GM19193 (cell line): ENCODE measurements around the gene SLC6A17.

Experiments
- POLR2A ChIP-seq: IDR thresholded peaks from 4 replicates; pipeline ENCODE4 v1.6.1; 2011; ENCODE audit not compliant: insufficient read depth, insufficient read length; ENCODE audit errors: extremely low read depth

Gene SLC6A17

DNA sequence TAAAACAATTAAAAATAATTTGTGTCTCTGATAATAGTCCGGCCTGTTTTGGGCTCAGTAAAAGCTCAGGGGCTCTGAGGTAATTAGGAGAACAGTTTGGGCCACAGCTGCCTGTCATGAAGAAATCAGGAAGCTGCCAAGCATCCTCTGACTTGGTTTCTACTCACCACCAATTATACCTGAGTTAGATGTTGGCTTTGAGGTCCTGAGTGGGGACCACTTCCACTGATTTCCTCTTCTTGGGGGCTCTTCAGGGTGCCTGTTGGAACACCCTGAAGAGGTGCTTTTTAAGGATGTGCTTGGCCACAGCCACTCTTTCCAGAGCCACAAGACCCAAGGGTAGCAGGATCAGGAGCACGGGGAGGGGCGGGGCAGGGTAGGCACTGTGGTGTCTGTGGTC is 10.9 kb downstream of the SLC6A17 start:
- no peak for TF ChIP-seq POLR2A

DNA sequence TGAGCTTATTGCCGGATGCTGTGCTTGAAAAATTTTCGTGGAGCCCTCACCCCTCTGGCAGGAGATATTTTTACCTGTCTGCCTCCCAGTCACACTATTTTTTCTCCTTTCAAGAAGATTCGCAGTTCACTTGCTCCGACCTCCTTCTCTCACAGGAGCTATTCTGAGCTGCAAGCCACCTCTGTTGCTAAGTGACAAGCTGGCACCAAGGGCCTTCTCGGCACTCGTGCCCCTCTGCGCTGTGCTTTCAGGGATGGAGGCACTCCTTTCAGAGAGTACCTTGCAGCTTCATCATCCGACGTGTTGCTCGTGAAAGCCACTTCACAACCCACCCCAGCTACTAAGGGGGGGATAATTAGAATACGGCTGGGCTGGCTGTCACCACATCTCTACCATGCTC is 11.6 kb downstream of the SLC6A17 start:
- TF ChIP-seq POLR2A = no peak

DNA sequence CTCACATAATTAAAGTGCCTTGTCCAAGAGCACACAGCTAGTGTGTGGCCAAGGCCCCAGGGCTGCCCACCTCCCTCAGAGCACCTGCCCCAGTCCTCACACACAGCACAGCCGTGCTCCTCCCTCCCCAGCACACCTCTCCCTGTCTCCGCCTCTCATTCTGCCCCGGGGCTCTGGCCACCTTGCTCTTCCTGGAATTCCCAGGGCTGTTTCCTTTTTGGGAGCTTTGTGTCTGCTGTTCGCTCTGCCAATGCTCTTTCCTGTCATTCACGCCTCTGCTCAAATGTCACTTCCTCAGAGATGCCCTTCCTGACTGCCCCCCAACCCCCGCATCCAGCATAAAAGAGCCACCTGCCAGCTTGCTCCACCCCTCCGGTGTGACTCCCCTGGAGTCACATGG is 13.3 kb downstream of the SLC6A17 start:
- TF ChIP-seq POLR2A = no peak

DNA sequence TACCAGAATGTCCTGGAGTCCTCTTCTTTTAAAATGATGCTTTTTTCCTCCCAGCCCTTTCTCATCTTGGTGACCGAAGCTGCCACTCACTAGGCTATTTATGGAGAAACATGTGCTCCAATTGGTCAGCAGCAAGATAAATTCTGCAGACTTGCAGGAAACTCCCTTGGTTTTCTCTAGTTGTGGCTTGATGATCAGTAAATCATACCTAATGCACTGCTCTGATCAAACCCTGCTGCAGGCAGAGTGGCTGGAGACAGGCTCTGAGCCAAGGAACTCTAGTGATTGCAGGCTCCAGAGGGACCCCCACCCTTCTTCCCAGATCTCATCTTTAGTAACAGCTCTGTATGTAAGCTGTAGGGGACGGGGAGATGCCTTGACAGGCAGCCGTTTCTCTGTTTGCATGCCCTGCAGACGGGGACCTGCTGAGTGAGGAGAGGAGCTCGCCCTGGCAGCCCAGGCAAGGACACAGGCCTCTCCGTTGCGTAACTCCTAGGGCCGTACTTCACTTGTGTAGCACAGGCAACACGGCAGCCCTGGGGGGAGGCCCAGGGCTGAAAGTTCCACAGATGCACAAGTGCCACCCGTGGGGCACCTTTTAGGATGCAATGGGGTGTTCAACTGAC is 14.5 kb downstream of the SLC6A17 start:
- no peak for TF ChIP-seq POLR2A

DNA sequence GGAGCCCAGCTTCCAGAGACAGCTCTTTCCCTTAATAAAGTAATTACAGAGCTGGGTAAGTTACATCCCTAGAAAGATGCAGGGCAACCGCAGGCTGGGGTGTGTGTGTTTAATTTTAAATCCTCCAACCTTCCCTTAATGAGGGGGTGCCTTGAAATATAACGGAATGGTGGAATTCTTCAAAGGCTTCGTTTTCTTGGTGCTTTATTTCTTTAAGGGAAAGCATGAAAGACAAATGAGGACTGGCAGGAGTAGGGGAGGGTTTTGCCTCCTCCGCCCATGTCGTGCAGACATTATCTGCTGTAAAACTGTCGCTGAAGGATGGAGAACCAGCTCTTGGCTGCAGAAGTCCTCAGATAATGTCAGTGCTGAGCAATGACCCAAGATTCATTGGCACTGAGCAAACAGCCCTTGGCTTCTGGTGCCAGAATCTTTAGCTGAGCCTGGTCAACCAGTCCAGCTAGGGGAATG is 15.5 kb downstream of the SLC6A17 start:
- TF ChIP-seq POLR2A = no peak

DNA sequence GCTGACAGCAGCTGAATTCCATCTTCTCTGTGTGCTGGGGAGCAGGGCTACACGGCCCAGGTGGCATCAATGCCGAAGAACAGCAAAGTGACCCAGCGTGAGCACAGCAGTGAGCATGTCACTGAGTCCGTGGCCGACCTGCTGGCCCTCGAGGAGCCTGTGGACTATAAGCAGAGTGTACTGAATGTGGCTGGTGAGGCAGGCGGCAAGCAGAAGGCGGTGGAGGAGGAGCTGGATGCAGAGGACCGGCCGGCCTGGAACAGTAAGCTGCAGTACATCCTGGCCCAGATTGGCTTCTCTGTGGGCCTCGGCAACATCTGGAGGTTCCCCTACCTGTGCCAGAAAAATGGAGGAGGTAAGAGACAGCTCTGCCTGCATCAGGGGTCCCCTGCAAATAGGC is 16.6 kb downstream of the SLC6A17 start:
- TF ChIP-seq POLR2A = no peak

DNA sequence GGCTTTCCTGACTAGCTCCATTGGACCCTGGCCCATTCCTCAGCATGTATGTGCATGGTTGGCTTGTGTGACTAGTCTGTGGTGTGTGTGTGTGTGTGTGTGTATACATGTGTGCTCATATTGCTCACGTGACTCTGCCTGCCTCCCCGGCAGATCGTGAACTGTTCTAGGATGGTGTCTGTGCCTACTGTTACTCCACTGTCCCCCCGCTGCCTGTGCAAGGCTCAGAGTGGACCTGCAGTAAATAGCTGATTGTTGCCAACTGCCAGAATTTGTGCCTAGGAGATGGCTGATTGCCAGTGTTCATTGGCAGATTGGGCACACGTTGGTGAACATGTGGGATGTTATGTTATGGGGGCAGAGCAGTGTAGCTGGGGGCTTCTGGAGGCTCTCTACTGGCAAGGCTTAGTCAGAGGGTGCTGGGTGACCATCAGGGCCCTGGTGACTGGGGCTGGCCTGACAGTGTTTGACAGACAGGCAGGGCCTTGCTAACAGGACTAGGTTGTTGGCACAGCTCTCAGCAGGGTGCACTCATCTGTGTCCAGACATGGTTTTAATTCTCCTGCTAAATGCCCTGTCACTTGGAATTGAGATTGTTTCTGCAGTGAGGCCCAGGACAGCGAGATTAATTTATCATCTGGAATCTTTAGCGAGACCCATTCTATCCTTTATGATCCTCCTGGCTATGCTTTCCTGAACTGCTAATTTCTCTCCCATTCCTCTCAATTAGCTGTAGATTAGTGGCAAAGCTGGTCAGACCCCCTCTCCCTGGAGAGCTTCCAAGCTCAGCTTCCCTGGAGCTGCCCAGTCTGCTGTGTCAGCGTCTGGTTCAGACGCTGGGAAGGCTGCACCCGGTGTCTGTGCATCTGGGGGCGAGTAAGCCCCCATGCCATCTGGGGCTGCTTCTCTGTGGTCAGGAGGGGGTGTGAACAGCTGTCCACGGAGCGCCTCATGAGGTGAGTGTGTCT is 20.8 kb downstream of the SLC6A17 start:
- TF ChIP-seq POLR2A = no peak

DNA sequence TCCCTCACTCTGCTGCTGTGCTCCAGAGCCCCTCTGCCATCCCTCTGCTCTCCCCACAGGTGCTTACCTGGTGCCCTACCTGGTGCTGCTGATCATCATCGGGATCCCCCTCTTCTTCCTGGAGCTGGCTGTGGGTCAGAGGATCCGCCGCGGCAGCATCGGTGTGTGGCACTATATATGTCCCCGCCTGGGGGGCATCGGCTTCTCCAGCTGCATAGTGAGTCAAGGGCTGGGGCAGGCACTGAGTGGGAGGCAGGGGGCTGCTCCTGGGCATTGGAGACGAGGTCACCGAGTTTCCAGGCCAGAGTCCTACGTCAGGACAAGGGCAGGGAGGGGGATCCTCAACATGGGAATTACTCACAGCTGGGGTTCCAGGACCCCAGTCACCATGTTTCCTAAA is 21.7 kb downstream of the SLC6A17 start:
- no peak for TF ChIP-seq POLR2A

DNA sequence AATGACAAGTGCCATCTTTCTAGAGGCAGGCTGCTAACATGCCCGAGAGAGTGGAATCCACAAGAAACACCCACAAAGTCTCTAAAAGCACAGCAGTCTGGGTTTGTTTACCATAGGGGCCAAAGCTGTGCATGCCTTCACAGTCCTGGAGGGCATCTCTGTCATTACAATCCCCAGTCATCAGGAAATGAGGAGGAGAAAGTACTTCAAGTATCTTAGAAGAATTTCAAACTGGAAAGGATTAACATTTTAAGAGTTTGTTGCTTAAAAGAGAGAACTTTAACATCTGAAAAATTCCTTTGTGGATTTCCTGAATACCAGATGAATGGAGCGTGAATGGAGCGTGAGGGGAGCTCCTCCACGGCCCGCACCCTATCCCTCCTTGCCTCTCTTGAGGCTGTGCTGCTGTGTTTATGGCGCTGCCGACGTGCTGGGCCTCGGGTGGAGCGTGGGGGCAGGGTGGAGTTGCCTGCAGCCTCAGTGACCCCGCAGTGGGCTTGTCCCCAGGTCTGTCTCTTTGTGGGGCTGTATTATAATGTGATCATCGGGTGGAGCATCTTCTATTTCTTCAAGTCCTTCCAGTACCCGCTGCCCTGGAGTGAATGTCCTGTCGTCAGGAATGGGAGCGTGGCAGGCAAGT is 23.3 kb downstream of the SLC6A17 start:
- no peak for TF ChIP-seq POLR2A

DNA sequence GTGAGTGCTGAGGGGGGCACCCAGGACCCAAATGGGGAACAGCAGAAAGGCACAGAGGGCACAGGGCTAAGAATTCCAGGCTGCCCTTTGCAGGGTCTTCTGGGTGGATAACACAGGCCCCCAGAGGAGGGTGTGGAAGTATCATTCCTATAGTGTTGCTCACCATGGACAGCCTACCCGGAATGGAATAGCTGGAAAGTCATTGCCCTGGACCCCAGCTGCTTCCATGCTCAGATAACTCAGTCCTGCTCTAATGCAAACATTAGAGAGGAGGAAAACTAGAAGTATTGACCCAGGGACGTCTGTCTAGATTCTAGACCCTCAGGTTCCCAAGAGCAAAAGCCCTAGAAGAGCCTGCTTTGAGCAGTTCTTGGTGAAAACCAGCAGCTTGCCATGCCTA is 24.7 kb downstream of the SLC6A17 start:
- TF ChIP-seq POLR2A = no peak

DNA sequence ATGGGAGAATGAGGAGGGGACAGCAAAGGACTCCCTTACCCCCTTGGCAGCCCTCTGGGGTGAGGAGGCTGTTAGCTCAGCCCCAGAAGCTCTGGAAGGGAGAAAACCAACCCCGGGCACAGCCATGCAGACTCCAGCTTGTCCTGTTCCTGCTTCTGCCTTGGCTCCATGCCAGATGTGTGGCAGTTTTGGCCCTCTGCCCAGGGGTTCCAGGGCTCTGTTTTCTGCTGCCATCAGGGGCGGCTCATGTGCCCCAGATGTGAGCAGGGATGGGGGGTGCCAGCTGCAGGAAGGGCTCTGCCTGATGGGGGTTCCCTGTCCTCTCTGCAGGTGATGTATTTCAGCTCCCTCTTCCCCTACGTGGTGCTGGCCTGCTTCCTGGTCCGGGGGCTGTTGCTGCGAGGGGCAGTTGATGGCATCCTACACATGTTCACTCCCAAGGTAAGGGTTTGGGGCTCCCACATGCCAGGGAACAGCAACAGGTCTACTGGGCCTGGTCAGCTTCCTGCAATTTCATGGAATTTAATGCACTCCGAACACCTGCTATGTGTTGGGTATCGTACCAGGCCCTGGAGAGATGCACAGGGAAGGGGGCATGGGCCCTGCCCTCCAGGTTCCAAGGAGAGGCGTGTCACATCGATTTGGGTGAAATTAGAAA is 26.1 kb downstream of the SLC6A17 start:
- no peak for TF ChIP-seq POLR2A

DNA sequence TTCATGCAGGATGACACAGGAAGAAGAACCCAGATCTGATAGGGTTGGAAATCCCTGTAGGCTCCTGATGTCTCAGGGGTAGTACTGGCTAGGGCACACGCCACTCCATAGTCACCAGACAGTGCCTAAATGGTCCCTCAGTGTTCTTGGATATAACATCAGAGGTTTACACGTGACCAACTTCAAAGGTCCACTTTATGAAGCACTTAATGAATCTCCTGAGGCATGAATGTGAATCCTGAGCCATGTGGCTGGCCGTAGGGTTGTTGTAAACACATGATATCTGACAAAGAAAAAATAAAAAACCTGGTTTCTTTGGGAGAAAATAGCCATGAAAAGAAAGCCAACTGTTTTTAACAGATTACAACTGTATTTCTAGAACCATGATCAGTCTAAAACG is 27.5 kb downstream of the SLC6A17 start:
- TF ChIP-seq POLR2A = no peak

DNA sequence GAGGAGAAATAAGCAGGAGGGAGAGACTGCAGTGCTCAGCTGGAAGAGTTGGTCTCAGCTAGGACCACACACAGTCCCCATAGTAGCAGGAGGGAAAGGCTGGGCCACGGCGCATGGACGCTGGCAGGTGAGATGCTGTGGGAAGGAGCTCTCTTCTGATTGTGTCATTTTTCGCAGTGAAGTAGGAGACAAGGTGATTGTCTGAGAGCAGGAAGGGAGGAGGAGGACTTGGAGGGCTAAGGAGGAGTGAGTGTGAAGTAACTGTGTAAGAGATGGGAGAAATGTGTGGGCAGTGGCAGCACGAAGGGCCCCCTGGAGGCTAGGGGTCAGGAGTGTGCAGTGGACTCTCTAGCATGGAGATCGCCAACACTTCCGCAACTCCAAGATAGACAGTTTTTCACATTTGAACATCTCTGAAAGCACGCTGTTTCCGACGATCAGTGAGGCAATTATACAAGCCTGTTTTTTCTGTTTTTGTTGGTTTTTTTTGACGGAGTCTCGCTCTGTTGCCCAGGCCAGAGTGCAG is 33.4 kb downstream of the SLC6A17 start:
- TF ChIP-seq POLR2A = no peak

DNA sequence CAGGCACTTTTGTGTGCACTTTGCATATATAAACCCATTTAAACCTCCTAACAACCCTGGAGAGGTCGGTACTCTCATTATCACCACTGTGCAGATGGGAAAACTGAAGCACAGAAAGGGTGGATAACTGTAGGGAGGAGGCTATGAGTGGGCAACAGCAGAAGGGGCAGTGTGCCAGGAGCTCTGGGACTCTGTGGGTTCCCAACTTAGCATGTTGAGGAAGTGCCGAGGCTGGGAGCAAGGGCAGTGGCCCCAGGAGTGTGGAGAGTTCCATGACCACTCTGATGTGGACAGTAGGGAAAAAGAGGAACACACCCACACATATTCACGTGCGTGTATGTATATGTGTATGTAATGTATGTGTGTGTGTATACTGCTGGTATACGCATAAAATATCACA is 34.2 kb downstream of the SLC6A17 start:
- no peak for TF ChIP-seq POLR2A

DNA sequence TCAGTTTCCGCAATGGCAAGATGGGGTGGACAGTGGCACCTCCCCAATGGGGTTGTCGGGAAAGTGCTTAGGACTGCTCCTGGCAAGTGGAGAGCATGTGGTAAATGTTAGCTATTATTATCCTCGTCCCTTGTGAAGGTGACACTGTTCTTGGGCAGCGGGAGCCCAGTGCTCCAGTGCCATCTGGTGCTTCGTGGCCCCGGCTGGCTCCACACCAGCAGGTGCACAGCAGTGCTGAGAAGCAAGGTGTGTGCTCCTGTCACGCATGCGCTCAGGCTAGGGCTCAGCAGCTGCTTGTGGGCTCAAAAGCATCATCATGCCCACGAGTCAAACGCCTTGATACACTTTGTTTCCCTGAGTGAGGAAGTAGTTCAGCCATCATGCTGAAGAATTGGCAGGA is 34.9 kb downstream of the SLC6A17 start:
- TF ChIP-seq POLR2A = no peak
